Skeletal muscle satellite cell (primary cell): ENCODE results near the gene PPP1R1B.

Experiments used
- H3K27me3 ChIP-seq: 2 replicates; pipeline ENCODE4 v1.7.0; 2013; ENCODE audit warnings: low read length; ENCODE audit not compliant: control insufficient read depth, insufficient read depth
- H3K36me3 ChIP-seq: 2 replicates; pipeline ENCODE4 v1.7.0; 2013; ENCODE audit warnings: mild to moderate bottlenecking, control low read depth, low read length; ENCODE audit not compliant: insufficient read depth
- H3K4me1 ChIP-seq: 2 replicates; pipeline ENCODE4 v1.7.0; 2013; ENCODE audit warnings: low read length; ENCODE audit not compliant: control insufficient read depth, insufficient read depth
- H3K4me2 ChIP-seq: 2 replicates; pipeline ENCODE4 v1.7.0; 2013; ENCODE audit warnings: mild to moderate bottlenecking, low read length
- H3K4me3 ChIP-seq: 2 replicates; pipeline ENCODE4 v1.7.0; 2013; ENCODE audit warnings: low read length
- H3K9ac ChIP-seq: 2 replicates; pipeline ENCODE4 v1.7.0; 2013; ENCODE audit warnings: mild to moderate bottlenecking, low read depth, low read length, moderate library complexity
- H3K9me3 ChIP-seq: replicated peaks from 2 replicates; pipeline ENCODE4 v1.7.0; 2013; ENCODE audit warnings: mild to moderate bottlenecking, control low read depth, low read length

PPP1R1B gene

GRCh38 chr17:39677542-39678339, 51.0 kb downstream of the PPP1R1B start:
- Histone ChIP-seq H3K9ac (no peak overlapping the region), H3K9me3 (no peaks in the 10 kb centered on the region), H3K4me2 (no peak overlapping the region), H3K4me3 (no peak overlapping the region), H3K27me3 (no peaks in the 10 kb centered on the region), H3K36me3 (no peaks in the 10 kb centered on the region), H3K4me1 (no peaks in the 10 kb centered on the region)

GRCh38 chr17:39678340-39679116, 51.8 kb downstream of the PPP1R1B start:
- Histone ChIP-seq H3K4me1 (no peaks in the 10 kb centered on the region), H3K4me3 (no peak overlapping the region), H3K27me3 (no peaks in the 10 kb centered on the region), H3K9me3 (no peaks in the 10 kb centered on the region), H3K9ac (no peak overlapping the region), H3K4me2 (no peak overlapping the region), H3K36me3 (no peaks in the 10 kb centered on the region)

- H3K4me3 ChIP-seq: no peak overlapping the region
- no peak overlapping the region for H3K4me2 ChIP-seq
- no peaks in the 10 kb centered on the region for H3K36me3 ChIP-seq
- H3K27me3 ChIP-seq: no peaks in the 10 kb centered on the region
- no peak overlapping the region for H3K9ac ChIP-seq
- H3K4me1 ChIP-seq: no peaks in the 10 kb centered on the region
- H3K9me3 ChIP-seq: no peaks in the 10 kb centered on the region
Measured at GRCh38 chr17:39679521-39680192, 52.9 kb downstream of the PPP1R1B start.

GRCh38 chr17:39683295-39683939, 56.7 kb downstream of the PPP1R1B start:
- Histone ChIP-seq H3K4me1 (peaks cover 3% of the 10 kb centered on the region), H3K4me2 (no peak overlapping the region), H3K27me3 (no peaks in the 10 kb centered on the region), H3K4me3 (no peak overlapping the region), H3K9ac (no peak overlapping the region), H3K9me3 (no peaks in the 10 kb centered on the region), H3K36me3 (peaks cover 2% of the 10 kb centered on the region)

GRCh38 chr17:39684369-39685192, 57.8 kb downstream of the PPP1R1B start:
- Histone ChIP-seq H3K9me3 (no peaks in the 10 kb centered on the region), H3K4me1 (peaks cover 11% of the 10 kb centered on the region), H3K4me2 (no peak overlapping the region), H3K9ac (no peak overlapping the region), H3K27me3 (no peaks in the 10 kb centered on the region), H3K4me3 (no peak overlapping the region), H3K36me3 (peaks cover 2% of the 10 kb centered on the region)
